ENCODE data around the gene EPHA3. TPM values are rescaled to one million over a fixed set of nuclear protein-coding genes. Genes with fewer than 3 reads are reported as not detected.

EPHA3 gene
- total and polyA plus RNA-seq, 9 of the 15 experiments (the other 6 are each of a cell fraction or from before 2014, with no cell fraction given): not detected

DNA sequence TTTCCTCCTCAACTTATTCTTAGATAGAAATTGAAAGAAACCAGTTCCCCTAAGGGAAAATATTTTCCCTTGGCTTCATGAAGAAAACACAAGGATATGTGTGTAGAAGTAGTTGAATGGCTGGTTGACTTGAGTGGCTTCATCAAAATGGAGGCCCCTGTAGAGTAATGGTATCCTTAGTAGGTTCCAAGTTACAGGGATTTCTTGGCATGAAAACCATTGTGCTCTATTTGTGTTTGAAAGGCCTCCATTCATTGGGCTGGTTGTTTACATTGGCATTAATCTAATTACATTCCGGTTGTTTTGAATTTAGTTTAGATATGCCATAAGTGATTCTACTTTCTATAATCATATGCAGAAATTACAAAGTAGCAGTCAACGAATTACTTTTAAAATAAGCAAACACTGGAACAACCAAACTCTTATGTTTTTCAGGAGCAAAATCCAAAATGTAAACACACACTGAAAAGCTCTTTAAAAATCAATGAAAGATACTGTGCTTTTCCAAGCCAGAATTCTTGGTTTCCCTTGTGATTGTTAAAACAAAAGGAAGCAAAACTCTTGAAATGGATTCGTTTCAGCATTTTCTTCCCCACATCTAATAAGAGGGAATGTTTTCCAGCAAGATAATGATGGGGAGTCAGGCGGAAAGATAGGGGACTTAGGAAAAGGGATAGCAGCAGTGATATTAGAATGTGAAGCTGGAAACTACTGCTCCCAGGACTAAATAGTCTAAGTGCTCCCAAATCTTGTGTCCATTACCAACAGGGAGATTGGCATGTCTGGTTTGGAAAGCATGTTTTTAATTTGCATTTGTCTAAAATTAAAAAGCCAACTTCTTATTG, 77.0 kb downstream of the EPHA3 start:
- ATAC-seq: no peak
- no peak overlapping the region for H2AFZ ChIP-seq (ENCODE audit: low read depth, low read length)
- no peak for FAIRE-seq
- no peaks in the 10 kb centered on the region for H3K4me1 ChIP-seq (replicated peaks in 1 of 2; ENCODE audit: control insufficient read depth in 2 of 2, insufficient read depth in 2 of 2, low read length in 2 of 2)
- no TSS peak for BruUV-seq (replicated peaks)
- WGBS (ENCODE audit: insufficient coverage, low coverage, missing lambda C conversion rate): 0% methylated on average over 4 of the region's 4 CpGs
- intact Hi-C loops (cut with micrococcal nuclease) (no loop called here), in situ Hi-C loops (cut with MboI) (no loop called here)
- H3K27me3 ChIP-seq (ENCODE audit: control insufficient read depth in 2 of 2, insufficient read depth in 2 of 2, low read length in 2 of 2): no peaks in the 10 kb centered on the region
- H4K20me1 ChIP-seq (replicated peaks; ENCODE audit: control insufficient read depth, insufficient read depth, low read length): no peaks in the 10 kb centered on the region
- H3K36me3 ChIP-seq (ENCODE audit: control insufficient read depth, insufficient read depth, low read length): no peaks in the 10 kb centered on the region
- H3K4me2 ChIP-seq (ENCODE audit: insufficient read depth, low read length): no peak overlapping the region
- CTCF ChIA-PET (ENCODE audit: low intra/inter-chr PET ratio): no interaction called here
- H3K9me3 ChIP-seq (replicated peaks; ENCODE audit: control insufficient read depth, insufficient read depth, low read depth, low read length): no peaks in the 10 kb centered on the region
- H3K4me3 ChIP-seq: no peak overlapping the region
- no peak overlapping the region for H3K9ac ChIP-seq (ENCODE audit: insufficient read depth in 1 of 2, low read depth in 2 of 2, low read length in 2 of 2)
- H3K79me2 ChIP-seq (ENCODE audit: control insufficient read depth, insufficient read depth, low read length): no peaks in the 10 kb centered on the region
- H3K9me1 ChIP-seq (ENCODE audit: control insufficient read depth, insufficient read depth, low read length): no peaks in the 10 kb centered on the region
- no peak overlapping the region for H3K27ac ChIP-seq (ENCODE audit: extremely low read depth, low read depth, low read length)
- POLR2A ChIA-PET: no interaction called here
- DNase-seq (ENCODE audit: extremely low read depth in 1 of 4, low spot score in 3 of 4): no peak
- TF ChIP-seq KAT8 (IDR thresholded peaks at IDR 0.05; ENCODE audit: low read depth) (no peak), RB1 (IDR thresholded peaks at IDR 0.05; ENCODE audit: low read depth) (no peak), ZNF232 (CRISPR knock-in tag; IDR thresholded peaks at IDR 0.05) (no peak), LARP7 (IDR thresholded peaks at IDR 0.05) (no peak), ZNF436 (CRISPR knock-in tag; IDR thresholded peaks at IDR 0.05) (no peak), MCM7 (IDR thresholded peaks at IDR 0.05) (no peak), ZFP1 (CRISPR knock-in tag; IDR thresholded peaks at IDR 0.05) (no peak), ZNF133 (CRISPR knock-in tag; IDR thresholded peaks at IDR 0.05) (no peak), SMAD1 (IDR thresholded peaks at IDR 0.05; ENCODE audit: low read depth, low read length, partially characterized antibody) (no peak), DACH1 (IDR thresholded peaks at IDR 0.05; ENCODE audit: partially characterized antibody) (no peak), KDM4B (IDR thresholded peaks at IDR 0.05; ENCODE audit: borderline replicate concordance in 2 of 2, low read depth in 1 of 2) (no peak), FOXK2 (conservative IDR thresholded peaks at IDR 0.05 in 1 of 2, IDR thresholded peaks at IDR 0.05 in 1 of 2; ENCODE audit: low read depth in 2 of 2) (no peak)
- TF ChIP-seq, protein P1, sequence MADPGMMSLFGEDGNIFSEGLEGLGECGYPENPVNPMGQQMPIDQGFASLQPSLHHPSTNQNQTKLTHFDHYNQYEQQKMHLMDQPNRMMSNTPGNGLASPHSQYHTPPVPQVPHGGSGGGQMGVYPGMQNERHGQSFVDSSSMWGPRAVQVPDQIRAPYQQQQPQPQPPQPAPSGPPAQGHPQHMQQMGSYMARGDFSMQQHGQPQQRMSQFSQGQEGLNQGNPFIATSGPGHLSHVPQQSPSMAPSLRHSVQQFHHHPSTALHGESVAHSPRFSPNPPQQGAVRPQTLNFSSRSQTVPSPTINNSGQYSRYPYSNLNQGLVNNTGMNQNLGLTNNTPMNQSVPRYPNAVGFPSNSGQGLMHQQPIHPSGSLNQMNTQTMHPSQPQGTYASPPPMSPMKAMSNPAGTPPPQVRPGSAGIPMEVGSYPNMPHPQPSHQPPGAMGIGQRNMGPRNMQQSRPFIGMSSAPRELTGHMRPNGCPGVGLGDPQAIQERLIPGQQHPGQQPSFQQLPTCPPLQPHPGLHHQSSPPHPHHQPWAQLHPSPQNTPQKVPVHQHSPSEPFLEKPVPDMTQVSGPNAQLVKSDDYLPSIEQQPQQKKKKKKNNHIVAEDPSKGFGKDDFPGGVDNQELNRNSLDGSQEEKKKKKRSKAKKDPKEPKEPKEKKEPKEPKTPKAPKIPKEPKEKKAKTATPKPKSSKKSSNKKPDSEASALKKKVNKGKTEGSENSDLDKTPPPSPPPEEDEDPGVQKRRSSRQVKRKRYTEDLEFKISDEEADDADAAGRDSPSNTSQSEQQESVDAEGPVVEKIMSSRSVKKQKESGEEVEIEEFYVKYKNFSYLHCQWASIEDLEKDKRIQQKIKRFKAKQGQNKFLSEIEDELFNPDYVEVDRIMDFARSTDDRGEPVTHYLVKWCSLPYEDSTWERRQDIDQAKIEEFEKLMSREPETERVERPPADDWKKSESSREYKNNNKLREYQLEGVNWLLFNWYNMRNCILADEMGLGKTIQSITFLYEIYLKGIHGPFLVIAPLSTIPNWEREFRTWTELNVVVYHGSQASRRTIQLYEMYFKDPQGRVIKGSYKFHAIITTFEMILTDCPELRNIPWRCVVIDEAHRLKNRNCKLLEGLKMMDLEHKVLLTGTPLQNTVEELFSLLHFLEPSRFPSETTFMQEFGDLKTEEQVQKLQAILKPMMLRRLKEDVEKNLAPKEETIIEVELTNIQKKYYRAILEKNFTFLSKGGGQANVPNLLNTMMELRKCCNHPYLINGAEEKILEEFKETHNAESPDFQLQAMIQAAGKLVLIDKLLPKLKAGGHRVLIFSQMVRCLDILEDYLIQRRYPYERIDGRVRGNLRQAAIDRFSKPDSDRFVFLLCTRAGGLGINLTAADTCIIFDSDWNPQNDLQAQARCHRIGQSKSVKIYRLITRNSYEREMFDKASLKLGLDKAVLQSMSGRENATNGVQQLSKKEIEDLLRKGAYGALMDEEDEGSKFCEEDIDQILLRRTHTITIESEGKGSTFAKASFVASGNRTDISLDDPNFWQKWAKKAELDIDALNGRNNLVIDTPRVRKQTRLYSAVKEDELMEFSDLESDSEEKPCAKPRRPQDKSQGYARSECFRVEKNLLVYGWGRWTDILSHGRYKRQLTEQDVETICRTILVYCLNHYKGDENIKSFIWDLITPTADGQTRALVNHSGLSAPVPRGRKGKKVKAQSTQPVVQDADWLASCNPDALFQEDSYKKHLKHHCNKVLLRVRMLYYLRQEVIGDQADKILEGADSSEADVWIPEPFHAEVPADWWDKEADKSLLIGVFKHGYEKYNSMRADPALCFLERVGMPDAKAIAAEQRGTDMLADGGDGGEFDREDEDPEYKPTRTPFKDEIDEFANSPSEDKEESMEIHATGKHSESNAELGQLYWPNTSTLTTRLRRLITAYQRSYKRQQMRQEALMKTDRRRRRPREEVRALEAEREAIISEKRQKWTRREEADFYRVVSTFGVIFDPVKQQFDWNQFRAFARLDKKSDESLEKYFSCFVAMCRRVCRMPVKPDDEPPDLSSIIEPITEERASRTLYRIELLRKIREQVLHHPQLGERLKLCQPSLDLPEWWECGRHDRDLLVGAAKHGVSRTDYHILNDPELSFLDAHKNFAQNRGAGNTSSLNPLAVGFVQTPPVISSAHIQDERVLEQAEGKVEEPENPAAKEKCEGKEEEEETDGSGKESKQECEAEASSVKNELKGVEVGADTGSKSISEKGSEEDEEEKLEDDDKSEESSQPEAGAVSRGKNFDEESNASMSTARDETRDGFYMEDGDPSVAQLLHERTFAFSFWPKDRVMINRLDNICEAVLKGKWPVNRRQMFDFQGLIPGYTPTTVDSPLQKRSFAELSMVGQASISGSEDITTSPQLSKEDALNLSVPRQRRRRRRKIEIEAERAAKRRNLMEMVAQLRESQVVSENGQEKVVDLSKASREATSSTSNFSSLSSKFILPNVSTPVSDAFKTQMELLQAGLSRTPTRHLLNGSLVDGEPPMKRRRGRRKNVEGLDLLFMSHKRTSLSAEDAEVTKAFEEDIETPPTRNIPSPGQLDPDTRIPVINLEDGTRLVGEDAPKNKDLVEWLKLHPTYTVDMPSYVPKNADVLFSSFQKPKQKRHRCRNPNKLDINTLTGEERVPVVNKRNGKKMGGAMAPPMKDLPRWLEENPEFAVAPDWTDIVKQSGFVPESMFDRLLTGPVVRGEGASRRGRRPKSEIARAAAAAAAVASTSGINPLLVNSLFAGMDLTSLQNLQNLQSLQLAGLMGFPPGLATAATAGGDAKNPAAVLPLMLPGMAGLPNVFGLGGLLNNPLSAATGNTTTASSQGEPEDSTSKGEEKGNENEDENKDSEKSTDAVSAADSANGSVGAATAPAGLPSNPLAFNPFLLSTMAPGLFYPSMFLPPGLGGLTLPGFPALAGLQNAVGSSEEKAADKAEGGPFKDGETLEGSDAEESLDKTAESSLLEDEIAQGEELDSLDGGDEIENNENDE (IDR thresholded peaks at IDR 0.05; ENCODE audit: low read depth, low read length): no peak

All from K562 (cell line).